ENCODE measurements around the gene DBI. TPM values are rescaled to one million over a fixed set of nuclear protein-coding genes. Genes with fewer than 3 reads are reported as not detected.

Gene DBI
- total and polyA plus RNA-seq, 2 donors from 2014 or later, result 135 to 1,066 TPM

- intact Hi-C loops (cut with DNase I), result no loop called here
- FAIRE-seq, result no peak
- no peak overlapping the region for H3K27ac ChIP-seq (ENCODE audit: low read depth in 2 of 2, low read length in 2 of 2)
These were observed 11.8 kb downstream of the DBI start for GRCh38 chr2:119378566-119378965.

DNA sequence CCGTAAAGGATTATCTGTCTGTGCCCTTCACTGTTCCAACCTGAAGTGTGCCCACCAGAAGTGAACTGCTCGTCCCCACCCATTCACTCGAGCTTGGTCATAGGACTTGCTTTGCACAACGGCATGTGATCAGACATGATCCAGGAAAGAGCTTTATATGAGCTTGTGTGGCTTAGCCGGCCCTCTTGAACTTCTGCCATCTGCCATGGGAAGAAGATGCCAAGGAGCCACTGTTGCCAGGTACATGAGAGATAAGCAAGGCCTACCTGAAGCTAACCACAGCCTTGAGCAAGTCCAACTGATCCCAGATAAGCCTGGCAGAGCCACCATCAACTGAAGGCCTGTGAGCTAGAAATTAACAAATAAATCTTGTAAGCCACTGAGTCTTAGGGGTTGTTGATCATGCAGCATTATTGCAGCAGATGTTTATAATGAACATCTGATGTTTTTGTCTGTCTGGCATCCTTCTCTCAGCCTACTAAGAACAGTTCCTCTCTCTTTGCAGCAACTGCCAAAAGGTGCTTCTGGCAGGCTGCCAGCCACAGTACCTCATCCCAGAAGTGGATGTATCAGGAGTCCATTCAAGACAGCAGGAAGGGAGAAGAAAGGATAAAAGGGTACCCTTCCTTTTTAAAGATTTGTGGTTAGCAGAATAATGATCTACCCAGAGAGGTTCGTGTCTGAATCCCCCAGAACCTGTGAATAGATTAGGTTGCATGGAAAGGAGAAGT lies 16.8 kb downstream of the DBI start:
- Histone ChIP-seq H3K27ac (ENCODE audit: low read depth in 2 of 2, low read length in 2 of 2) (no peak overlapping the region), H3K9ac (ENCODE audit: low read length in 3 of 3) (no peak overlapping the region), H3K27me3 (ENCODE audit: control insufficient read depth, insufficient read depth, low read length) (no peaks in the 10 kb centered on the region), H3K9me3 (ENCODE audit: control insufficient read depth in 2 of 3, insufficient read depth in 1 of 3, low read length in 3 of 3) (no peaks in the 10 kb centered on the region), H3K36me3 (ENCODE audit: control insufficient read depth in 2 of 3, insufficient read depth in 3 of 3, low read length in 3 of 3) (no peaks in the 10 kb centered on the region), H3K4me3 (ENCODE audit: low read length in 3 of 3) (no peak overlapping the region), H3K4me1 (ENCODE audit: control insufficient read depth in 2 of 3, insufficient read depth in 2 of 3, low read depth in 1 of 3, low read length in 3 of 3) (peaks cover 0 to 11% (median 5%) of the 10 kb centered on the region in 3 donors)
- no peak for DNase-seq
- TF ChIP-seq CTCF (IDR thresholded peaks at IDR 0.05; ENCODE audit: borderline replicate concordance, extremely low read depth, insufficient read depth), result no peak
- FAIRE-seq, result no peak
- intact Hi-C loops (cut with DNase I), result no loop called here

More at GRCh38 chr2:119378566-119378965, 11.8 kb downstream of the DBI start:
- peaks cover 0 to 5% (median 0%) of the 10 kb centered on the region in 3 donors for H3K9me3 ChIP-seq (ENCODE audit: control insufficient read depth in 2 of 3, insufficient read depth in 1 of 3, low read length in 3 of 3)
- no peak overlapping the region for H3K4me3 ChIP-seq (ENCODE audit: low read length in 3 of 3)
- TF ChIP-seq CTCF (IDR thresholded peaks at IDR 0.05; ENCODE audit: borderline replicate concordance, extremely low read depth, insufficient read depth), result no peak
- H3K4me1 ChIP-seq (ENCODE audit: control insufficient read depth in 2 of 3, insufficient read depth in 2 of 3, low read depth in 1 of 3, low read length in 3 of 3), result no peaks in the 10 kb centered on the region
- DNase-seq, result no peak
- H3K27me3 ChIP-seq (ENCODE audit: control insufficient read depth, insufficient read depth, low read length), result no peaks in the 10 kb centered on the region
- no peak overlapping the region for H3K9ac ChIP-seq (ENCODE audit: low read length in 3 of 3)
- H3K36me3 ChIP-seq (ENCODE audit: control insufficient read depth in 2 of 3, insufficient read depth in 3 of 3, low read length in 3 of 3), result peaks cover 0 to under 1% (median 0%) of the 10 kb centered on the region in 3 donors

GRCh38 chr2:119384971-119385370 lies 18.2 kb downstream of the DBI start:
- no peak for DNase-seq
- H3K4me3 ChIP-seq (ENCODE audit: low read length in 3 of 3), result no peak overlapping the region
- H3K9ac ChIP-seq (ENCODE audit: low read length in 3 of 3), result no peak overlapping the region
- H3K9me3 ChIP-seq (ENCODE audit: control insufficient read depth in 2 of 3, insufficient read depth in 1 of 3, low read length in 3 of 3), result no peaks in the 10 kb centered on the region
- no peak for FAIRE-seq
- no peaks in the 10 kb centered on the region for H3K27me3 ChIP-seq (ENCODE audit: control insufficient read depth, insufficient read depth, low read length)
- TF ChIP-seq CTCF (IDR thresholded peaks at IDR 0.05; ENCODE audit: borderline replicate concordance, extremely low read depth, insufficient read depth), result no peak
- intact Hi-C loops (cut with DNase I), result no loop called here
- peaks cover 0 to 24% (median 11%) of the 10 kb centered on the region in 3 donors for H3K4me1 ChIP-seq (ENCODE audit: control insufficient read depth in 2 of 3, insufficient read depth in 2 of 3, low read depth in 1 of 3, low read length in 3 of 3)
- H3K27ac ChIP-seq (ENCODE audit: low read depth in 2 of 2, low read length in 2 of 2), result no peak overlapping the region
- no peaks in the 10 kb centered on the region for H3K36me3 ChIP-seq (ENCODE audit: control insufficient read depth in 2 of 3, insufficient read depth in 3 of 3, low read length in 3 of 3)

Measured in kidney (tissue), 14 donors.